Right kidney (tissue), 9 donors: ENCODE results near the gene CCN2.
A peak's percentile ranks its signal among the peaks of the same experiment; 100 is the strongest.

ENCODE experiments used
- DNase-seq: peaks from one replicate; pipeline ENCODE4 v3.0.0-alpha.2; 2016
- long read RNA-seq, 8 donors: transcript quantifications; one replicate each; lab custom pipeline, GENCODE V29; 2026

Gene CCN2, protein sequence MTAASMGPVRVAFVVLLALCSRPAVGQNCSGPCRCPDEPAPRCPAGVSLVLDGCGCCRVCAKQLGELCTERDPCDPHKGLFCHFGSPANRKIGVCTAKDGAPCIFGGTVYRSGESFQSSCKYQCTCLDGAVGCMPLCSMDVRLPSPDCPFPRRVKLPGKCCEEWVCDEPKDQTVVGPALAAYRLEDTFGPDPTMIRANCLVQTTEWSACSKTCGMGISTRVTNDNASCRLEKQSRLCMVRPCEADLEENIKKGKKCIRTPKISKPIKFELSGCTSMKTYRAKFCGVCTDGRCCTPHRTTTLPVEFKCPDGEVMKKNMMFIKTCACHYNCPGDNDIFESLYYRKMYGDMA
- long read RNA-seq, donor 1, transcript CTGF-201 (5 exons, 2,339 nt) = major isoform, 70 of 75 reads
- long read RNA-seq, donor 1, partial matches to known transcripts = 5 of 75 reads
- long read RNA-seq, donor 1, other reads (novel, unspliced or antisense) = 0 of 75 reads
- long read RNA-seq, donor 2, transcript CTGF-201 (5 exons, 2,339 nt) = major isoform, 60 of 68 reads
- long read RNA-seq, donor 2, partial matches to known transcripts = 8 of 68 reads
- long read RNA-seq, donor 2, other reads (novel, unspliced or antisense) = 0 of 68 reads
- long read RNA-seq, donor 3, transcript CTGF-201 (5 exons, 2,339 nt) = major isoform, 37 of 37 reads
- long read RNA-seq, donor 3, partial matches to known transcripts = 0 of 37 reads
- long read RNA-seq, donor 3, other reads (novel, unspliced or antisense) = 0 of 37 reads
- long read RNA-seq, donor 4, transcript CTGF-201 (5 exons, 2,339 nt) = major isoform, 80 of 101 reads
- long read RNA-seq, donor 4, partial matches to known transcripts = 21 of 101 reads
- long read RNA-seq, donor 4, other reads (novel, unspliced or antisense) = 0 of 101 reads
- long read RNA-seq, donor 5, transcript CTGF-201 (5 exons, 2,339 nt) = major isoform, 107 of 122 reads
- long read RNA-seq, donor 5, partial matches to known transcripts = 15 of 122 reads
- long read RNA-seq, donor 5, other reads (novel, unspliced or antisense) = 0 of 122 reads
- long read RNA-seq, donor 6, transcript CTGF-201 (5 exons, 2,339 nt) = major isoform, 113 of 183 reads
- long read RNA-seq, donor 6, partial matches to known transcripts = 70 of 183 reads
- long read RNA-seq, donor 6, other reads (novel, unspliced or antisense) = 0 of 183 reads
- long read RNA-seq, donor 7, transcript CTGF-201 (5 exons, 2,339 nt) = major isoform, 131 of 194 reads
- long read RNA-seq, donor 7, partial matches to known transcripts = 63 of 194 reads
- long read RNA-seq, donor 7, other reads (novel, unspliced or antisense) = 0 of 194 reads
- long read RNA-seq, donor 8, transcript CTGF-201 (5 exons, 2,339 nt) = major isoform, 72 of 77 reads
- long read RNA-seq, donor 8, partial matches to known transcripts = 5 of 77 reads
- long read RNA-seq, donor 8, other reads (novel, unspliced or antisense) = 0 of 77 reads

DNA sequence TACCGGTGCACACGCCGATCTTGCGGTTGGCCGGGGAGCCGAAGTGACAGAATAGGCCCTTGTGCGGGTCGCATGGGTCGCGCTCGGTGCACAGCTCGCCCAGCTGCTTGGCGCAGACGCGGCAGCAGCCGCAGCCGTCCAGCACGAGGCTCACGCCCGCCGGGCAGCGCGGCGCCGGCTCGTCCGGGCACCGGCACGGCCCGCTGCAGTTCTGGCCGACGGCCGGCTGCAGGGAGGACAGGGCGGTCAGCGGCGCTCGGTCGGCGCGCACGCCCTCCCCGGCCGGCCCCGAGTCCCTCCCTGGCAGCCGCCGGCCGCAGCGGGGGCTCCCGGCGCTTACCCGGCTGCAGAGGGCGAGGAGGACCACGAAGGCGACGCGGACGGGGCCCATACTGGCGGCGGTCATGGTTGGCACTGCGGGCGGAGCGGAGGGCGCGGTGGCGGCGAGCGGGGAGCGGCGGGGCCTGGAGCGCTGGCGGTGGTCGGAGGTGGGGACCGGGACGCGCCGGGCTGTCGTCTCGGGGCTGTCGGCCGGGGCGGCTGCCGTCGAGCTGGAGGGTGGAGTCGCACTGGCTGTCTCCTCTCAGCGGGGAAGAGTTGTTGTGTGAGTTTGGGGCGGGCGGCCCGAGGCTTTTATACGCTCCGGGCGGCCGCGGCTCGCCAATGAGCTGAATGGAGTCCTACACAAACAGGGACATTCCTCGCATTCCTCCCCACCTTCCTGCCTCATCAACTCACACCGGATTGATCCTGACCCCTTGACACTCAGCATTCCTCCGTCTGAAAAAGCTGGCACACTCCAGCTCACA, at the start of gene CCN2:
Gene CCN2, minus strand, starts transcription at position 606 of the 809 bp plus-strand sequence. Its CDS starts 200 bp downstream, at position 406.
- peak; percentile 89 for DNase-seq

DNA sequence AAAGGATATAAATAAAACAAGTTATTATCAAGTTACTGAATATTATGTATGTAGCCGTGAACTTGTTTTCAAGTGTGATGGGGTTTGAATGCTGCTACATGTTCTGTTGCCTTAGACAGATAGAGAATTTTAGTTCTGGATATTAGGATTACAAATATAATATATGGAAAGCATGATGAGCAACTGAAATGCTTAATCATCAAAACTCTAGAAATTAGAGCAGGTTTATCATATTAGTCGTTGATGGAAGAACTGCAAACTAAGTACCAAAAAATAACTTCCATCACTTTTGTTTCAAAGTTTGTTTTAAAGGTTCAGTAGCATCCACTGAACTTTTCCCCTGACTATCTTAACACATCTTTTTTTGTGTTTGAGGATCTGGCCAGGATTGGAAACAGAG, 49.1 kb upstream of the CCN2 start:
- DNase-seq = no peak

DNA sequence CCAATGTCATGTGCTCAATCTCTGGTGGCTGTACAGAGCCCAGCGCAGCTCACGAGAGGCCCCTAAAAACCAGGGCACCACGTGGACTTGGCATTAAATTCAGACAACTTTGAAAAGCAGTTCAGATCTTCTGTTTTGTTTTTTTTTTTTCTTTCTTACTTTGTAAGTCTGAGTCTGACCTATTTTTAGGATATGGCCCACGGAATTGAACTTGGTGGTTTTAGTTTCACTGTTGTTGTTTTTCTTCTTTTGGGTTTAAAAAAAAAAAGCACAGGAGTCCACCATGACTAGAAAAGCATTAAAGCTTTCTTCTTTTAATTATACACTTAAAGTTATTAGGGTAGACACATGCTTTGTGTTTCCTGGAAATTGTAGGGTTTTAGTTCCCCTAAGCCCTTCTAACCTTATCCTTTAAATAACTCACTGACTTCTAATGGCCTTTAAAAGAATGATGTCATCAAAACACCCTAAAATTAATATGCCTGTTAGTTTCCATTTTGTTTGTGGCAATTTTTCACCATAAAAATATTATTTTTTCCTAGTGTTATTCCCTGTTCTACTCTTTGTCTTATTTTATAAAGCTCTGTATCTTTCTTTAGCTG, 48.5 kb upstream of the CCN2 start:
- DNase-seq = no peak

DNA sequence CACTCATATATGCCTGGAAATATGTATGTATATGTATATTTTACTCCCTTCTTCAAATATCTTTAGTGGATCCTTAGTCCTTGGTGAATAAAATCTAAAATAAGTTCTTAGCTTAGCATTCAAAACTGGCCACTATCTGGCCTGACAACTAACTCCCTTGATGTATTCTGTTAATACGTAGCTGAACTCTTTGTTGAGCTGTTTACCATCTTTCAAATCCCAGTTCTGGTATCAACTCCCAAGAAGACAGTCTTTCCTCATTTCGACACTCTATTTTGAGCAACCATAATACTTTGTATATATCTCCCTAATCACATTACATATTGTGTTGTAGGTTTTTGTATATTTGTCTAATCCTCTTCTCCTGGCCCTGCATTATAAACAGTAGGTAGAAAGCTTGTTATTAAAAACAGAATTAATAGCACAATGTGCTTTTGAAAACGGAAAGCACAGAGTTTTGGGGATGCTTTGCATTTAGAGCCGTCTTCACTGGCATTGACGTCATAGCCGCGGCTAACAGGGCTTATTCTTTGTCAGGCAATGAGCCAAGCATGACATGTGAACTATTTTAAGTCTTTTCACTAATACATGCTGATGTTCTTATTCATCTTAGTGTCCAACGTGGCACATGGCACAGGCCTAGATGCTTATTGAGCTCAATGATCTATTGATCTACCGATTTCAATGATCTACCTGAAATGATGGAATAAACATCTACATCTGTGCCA, 47.2 kb upstream of the CCN2 start:
- DNase-seq = no peak

DNA sequence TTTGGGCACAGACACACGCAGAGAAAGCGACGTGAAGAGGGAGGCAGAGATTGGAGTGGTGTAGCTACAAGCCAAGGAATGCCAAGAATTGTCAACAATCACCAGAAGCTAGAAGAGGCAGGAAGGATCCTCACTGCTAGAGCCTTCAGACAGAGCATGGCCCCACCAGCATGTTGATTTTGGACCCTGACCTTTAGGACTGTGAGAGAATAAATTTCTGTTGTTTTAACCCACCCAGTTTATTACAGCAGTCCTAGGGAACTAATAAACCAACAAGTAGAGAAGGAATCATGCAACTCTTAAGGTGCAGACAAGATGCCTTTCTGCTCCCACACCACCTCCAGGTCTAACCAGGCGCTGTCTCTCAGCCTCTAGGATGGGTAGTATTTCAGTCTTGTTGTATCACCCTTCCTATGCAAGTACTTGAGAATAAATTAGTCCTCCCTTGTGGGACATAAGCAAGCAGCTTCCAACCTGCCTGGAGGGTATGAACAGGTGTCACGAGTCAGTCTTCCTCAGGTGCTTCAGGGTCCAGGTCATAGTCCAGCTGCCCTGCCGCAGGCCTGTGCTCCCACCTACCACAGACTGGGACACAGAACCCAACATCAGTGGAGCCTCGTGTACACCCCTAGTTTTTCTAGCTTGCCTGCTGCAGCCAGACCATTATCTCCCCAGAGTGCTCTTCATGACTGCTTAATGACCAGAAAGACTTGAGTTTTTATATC, 46.4 kb upstream of the CCN2 start:
- no peak for DNase-seq

DNA sequence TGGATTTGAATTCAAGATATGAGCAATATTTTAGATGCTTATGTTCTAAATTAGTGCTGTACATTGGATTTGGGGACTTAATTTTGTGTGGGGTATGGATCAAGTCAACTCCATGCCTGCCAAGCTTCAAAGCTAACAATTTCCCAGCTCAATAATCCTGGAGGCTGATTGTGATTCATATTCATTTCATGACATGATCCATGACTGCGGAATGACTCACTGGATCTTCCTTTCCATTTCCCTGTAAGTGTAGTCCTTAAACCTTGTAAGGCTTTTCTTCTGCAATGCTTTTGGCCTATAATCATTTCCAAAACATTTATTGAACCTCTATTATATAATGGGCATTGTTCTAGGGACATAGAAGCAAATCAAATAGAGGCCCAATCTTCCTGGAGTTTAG, 44.7 kb upstream of the CCN2 start:
- DNase-seq = no peak

DNA sequence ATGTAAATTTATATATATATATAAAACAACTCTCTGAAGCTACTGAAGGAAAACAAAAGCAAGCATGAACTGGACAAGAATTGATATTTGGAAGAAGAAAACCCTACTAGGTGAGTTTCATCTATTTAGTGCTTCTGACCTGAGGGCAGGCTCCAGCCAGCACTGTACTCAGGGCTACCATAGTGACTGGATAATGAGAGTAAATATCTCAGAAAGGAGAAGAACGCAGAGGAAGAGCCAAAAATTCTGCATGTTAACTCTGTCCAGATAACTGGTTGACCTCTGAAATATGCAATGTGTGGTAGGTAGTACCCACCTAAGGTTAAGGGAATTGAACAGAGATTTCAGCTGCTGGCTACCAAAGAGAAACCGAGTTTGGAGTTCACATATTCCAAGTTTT, 41.4 kb upstream of the CCN2 start:
- DNase-seq = no peak

DNA sequence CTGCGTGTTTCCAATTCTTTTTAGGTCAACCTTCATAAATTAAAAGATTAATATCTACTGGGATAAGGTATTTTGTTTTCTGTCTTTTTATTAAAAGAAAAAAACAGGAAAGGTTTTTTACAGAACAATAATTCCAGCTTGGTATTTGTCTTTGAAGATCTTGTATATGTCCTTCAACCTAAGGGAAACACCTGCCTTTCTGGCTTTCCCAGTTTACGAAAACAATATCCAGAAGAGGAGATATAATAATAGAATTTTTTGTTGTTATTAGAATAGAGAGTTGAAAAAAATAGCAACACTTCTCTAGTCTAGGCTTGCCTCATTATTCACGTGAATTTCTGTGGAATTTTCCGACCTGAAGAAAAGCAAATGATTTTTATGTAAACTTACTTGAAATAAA, 37.9 kb upstream of the CCN2 start:
- no peak for DNase-seq

DNA sequence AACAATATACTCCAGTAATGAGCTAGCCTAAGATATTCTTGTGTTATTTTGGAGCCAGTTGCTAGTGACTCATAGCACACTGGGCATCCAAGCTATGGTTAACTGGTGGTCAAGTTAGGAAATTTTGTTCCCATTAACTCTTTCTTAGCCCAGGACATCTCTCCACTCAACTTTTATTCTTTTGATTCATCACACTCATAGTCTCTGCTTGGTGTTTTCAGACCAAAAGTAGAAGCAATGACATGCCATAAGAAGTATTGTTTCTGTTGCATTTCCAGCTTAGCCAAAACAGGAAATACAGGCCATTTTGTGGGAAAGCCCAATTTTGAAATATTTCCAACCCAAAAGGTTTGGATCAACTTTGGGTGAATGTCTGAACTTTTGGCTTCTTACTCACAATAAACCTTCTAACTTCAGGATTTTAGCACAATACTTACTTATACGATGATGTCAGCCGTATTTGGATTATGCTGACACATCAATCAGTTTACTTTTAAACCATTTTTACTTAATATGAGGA, 31.6 kb upstream of the CCN2 start:
- DNase-seq = no peak

DNA sequence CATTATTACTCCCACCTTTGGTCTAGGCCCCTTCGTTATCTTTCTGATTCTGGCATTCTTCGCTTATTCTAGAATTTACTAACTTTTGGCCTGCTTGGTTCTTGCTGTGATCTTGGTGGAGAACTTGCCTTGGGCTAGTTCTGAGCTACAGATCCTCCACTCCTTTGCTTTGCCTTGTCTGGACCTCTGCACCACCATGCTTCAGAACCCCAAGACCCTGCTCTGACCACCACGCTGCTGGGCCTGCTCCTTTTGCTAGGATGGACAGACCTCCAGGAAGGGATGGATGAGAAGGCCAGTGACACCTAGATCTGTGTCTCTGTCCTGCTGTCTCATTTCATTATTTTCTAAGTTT, 30.4 kb upstream of the CCN2 start:
- no peak for DNase-seq

DNA sequence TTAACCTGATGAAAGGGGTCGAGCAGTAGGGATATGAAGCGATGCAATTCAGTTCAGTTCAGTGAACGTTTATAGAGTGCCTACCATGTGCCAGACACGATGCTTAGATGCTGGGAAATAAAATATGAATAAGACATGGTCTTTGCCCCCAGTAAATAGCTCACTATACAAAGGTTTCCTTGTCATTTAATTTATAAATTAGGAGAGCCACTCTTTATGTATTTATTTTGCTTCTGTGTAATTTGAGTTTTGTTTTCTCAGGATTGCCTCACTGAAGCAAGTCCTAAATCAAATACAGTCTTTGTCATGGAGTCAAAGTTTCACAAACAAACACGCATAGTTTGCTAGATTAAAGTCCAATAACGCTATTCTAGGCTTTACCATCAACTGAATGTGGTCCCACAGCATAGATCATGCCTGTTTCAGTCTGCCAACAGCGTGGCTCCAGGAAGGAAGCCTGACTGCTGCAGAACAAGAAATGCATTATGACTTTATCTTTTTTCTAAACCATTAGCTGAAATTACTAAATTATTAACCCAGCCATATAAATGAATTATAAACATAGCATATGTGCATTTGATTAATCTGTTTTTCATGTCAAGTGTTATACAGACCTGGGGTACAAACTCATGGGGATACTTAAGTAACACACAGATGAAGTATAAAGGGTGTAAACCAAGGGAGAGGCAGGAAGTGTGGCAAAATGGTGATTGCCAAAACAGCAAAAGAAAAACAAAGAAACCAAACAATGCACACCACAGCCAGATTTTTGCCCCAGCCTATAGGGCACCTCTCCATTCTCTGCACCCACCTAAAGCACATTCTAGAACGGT, 29.8 kb upstream of the CCN2 start:
- DNase-seq = no peak

DNA sequence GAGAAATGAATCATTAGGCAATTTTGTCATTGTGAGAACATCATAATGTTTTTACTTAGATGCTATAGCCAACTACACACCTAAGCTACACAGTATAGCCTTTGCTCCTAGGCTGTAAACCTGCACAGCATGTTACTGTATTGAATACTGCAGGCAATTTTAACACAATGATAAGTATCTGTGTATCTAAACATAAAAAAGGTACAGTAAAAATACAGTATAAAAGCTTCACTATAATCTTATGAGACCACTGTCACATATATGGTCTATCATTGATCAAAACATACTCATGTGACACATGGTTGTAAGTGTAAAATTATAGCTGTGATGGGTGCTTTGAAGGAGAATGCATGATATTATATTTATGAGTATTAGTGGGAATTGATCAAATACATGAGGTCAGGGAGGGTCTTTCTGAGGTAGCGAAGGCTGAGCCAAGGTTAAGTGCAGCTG, 29.2 kb upstream of the CCN2 start:
- DNase-seq = no peak

DNA sequence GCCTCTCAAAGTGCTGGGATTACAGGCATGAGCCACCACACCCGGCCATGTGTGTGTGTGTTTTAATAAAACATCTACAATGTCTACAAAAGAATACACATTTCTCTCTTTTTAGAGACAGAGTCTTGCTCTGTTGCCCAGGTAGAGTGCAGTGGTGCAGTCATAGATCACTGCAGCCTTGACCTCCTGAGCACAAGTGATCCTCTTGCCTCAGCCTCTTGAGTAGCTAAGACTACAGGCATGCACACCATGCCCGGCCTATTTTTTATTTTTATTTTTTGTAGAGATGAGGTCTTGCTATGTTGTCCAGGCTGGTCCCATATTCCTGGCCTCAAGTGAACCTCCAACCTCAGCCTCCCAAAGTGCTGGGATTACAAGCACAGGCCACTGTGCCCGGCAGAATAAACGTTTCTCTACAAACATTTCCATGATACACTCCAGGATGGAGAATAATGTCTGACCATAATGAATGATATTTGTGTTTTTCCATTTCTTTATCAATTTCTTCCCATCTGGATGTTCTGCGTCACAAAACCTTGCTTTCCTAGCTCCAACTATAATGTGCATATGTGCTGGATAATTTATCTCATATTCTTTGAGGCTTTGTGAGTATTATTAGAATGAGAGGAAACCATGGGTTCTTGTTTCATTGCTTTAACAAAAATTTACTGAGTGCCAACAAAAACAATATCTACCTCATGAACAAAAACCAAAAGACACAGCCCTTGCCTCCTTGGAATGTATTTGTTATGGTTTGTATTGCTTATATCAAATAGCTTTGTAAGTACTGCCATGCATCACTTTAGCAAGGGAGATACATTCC, 28.6 kb upstream of the CCN2 start:
- no peak for DNase-seq

DNA sequence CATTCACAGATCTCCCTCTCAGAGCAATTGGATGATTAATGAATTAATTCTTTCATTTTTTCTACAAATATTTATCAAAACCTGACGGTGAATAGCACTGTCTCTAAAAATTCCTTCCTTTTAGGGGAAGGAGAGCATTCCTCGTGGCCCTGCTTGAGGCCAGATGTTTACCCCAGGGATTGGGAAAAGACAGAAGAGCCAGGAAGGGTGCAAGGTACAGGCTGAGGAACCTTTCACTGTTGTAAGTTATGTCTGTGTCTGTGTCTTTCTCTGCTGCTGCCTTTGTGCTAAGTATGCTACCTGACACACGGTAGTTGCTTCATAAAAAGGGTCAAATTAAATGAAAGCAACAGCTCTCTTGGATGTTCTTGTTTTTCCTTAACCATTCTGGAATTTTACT, 27.4 kb upstream of the CCN2 start:
- DNase-seq = no peak

DNA sequence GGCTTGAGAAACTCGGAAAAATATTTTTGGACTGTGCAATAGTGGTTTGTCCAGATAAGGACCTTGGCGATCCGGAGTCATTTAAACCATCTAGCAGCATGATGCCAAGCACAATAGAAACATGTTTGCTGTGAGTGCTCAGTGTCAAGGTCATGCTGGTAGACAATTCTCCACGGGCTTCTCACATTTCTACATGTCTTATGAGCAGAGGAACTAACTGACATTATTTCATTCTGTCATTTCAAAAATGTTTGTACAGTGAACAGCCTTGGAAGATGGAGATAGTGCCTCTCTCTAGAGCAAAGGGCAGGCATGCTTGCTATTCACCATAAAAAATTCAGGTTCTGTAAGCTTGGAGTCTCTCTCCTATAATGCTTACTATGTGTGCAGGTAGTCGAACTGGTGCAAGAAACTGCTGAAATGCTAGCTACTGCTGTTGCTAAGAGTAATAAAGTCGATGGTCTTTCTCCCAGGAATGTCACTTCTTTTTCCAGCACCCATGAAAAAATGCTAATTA, 25.4 kb upstream of the CCN2 start:
- DNase-seq = no peak

DNA sequence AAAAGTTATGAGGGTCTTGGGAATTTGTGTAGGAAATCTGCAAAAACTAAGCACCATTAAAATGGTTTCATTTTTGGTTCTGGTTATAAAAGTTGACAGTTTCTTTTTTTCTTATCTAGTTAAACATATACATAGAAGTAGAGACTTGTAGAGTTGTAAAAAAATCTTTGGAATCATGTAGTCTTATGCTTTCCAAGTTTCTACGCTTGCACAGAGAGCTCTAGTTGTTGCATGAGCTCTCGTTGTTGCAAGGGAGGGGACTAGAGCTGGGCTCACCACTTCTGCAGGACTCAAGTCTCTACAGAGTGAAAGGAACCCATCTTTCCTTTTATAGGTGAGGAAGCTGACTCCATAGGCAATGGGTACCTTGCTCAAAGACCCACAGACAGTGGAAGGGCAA, 21.6 kb upstream of the CCN2 start:
- DNase-seq = no peak
